NT2/D1 (cell line): ENCODE results near the gene CR1.
"Not testable (repeated sequence)": the region's sequence is repeated elsewhere in the genome, so short reads cannot be mapped to it uniquely, and the experiment has no call there.

Experiments used
- SUZ12 ChIP-seq: IDR thresholded peaks from 2 replicates; pipeline ENCODE4 v1.6.1; 2011; ENCODE audit not compliant: insufficient read length, insufficient read depth; ENCODE audit errors: extremely low read depth
- YY1 ChIP-seq: IDR thresholded peaks from 2 replicates; pipeline ENCODE4 v1.6.1; 2011; ENCODE audit not compliant: insufficient read length, insufficient read depth
- ZNF274 ChIP-seq: IDR thresholded peaks from 2 replicates; pipeline ENCODE4 v1.6.1; 2011; ENCODE audit warnings: mild to moderate bottlenecking, low read depth, low read length

GRCh38 chr1:207571926-207572325 lies 76.0 kb downstream of the CR1 start:
- TF ChIP-seq SUZ12, ZNF274, YY1: not testable (repeated sequence)
